HEK293 (cell line): ENCODE data around the gene NDUFS8.

Experiments
- BCL11B ChIP-seq: fragments of 450-650 bp; formaldehyde crosslinking; IDR thresholded peaks from 2 replicates; pipeline ENCODE4 v1.5.1; 2016; ENCODE audit warnings: low read depth, missing biosample characterization, missing genetic modification characterization
- HOXC10 ChIP-seq: sonication (generic); formaldehyde crosslinking; IDR thresholded peaks from 2 replicates; pipeline ENCODE4 v1.8.1; 2023; ENCODE audit warnings: mild to moderate bottlenecking, missing genetic modification reagents
- KLF10 ChIP-seq: fragments of 450-650 bp; IDR thresholded peaks from 2 replicates; pipeline ENCODE4 v1.5.1; 2018; ENCODE audit warnings: missing biosample characterization, mild to moderate bottlenecking, missing genetic modification characterization
- OSR2 ChIP-seq: fragments of 450-650 bp; formaldehyde crosslinking; IDR thresholded peaks from 2 replicates; pipeline ENCODE4 v1.5.1; 2016; ENCODE audit warnings: missing biosample characterization, missing genetic modification characterization
- RBAK ChIP-seq: fragments of 450-650 bp; formaldehyde crosslinking; IDR thresholded peaks from 2 replicates; pipeline ENCODE4 v1.5.1; 2016; ENCODE audit warnings: missing biosample characterization, missing genetic modification characterization
- REPIN1 ChIP-seq: fragments of 450-650 bp; formaldehyde crosslinking; IDR thresholded peaks from 2 replicates; pipeline ENCODE4 v1.5.1; 2017; ENCODE audit warnings: missing biosample characterization, missing genetic modification characterization, low read depth
- ZBTB21 ChIP-seq: fragments of 450-650 bp; formaldehyde crosslinking; IDR thresholded peaks from 2 replicates; pipeline ENCODE4 v1.5.1; 2017; ENCODE audit warnings: missing biosample characterization, missing genetic modification characterization
- ZBTB8A ChIP-seq: fragments of 450-650 bp; formaldehyde crosslinking; IDR thresholded peaks from 2 replicates; pipeline ENCODE4 v1.5.1; 2016; ENCODE audit warnings: missing biosample characterization, missing genetic modification characterization
- ZEB2 ChIP-seq: fragments of 450-650 bp; formaldehyde crosslinking; IDR thresholded peaks from 2 replicates; pipeline ENCODE4 v1.5.1; 2016; ENCODE audit warnings: missing biosample characterization, missing genetic modification characterization
- ZNF112 ChIP-seq: fragments of 450-650 bp; formaldehyde crosslinking; IDR thresholded peaks from 2 replicates; pipeline ENCODE4 v1.5.0; 2017; ENCODE audit warnings: missing biosample characterization, missing genetic modification characterization
- ZNF138 ChIP-seq: fragments of 450-650 bp; formaldehyde crosslinking; IDR thresholded peaks from 2 replicates; pipeline ENCODE4 v1.5.1; 2016; ENCODE audit warnings: missing biosample characterization, missing genetic modification characterization, borderline replicate concordance
- ZNF157 ChIP-seq: fragments of 450-650 bp; formaldehyde crosslinking; IDR thresholded peaks from 2 replicates; pipeline ENCODE4 v1.5.1; 2016; ENCODE audit warnings: missing biosample characterization, missing genetic modification characterization
- ZNF214 ChIP-seq: fragments of 450-650 bp; formaldehyde crosslinking; IDR thresholded peaks from 2 replicates; pipeline ENCODE4 v1.5.1; 2017; ENCODE audit warnings: missing biosample characterization, mild to moderate bottlenecking, missing genetic modification characterization, borderline replicate concordance
- ZNF24 ChIP-seq: fragments of 450-650 bp; formaldehyde crosslinking; IDR thresholded peaks from 2 replicates; pipeline ENCODE4 v1.5.1; 2016; ENCODE audit warnings: missing biosample characterization, missing genetic modification characterization
- ZNF366 ChIP-seq: fragments of 450-650 bp; formaldehyde crosslinking; conservative IDR thresholded peaks from 2 replicates; pipeline ENCODE4 v1.5.1; 2016; ENCODE audit warnings: missing biosample characterization, missing genetic modification characterization
- ZNF510 ChIP-seq: fragments of 450-650 bp; formaldehyde crosslinking; IDR thresholded peaks from 2 replicates; pipeline ENCODE4 v1.5.1; 2018; ENCODE audit warnings: mild to moderate bottlenecking, missing genetic modification characterization, missing biosample characterization; ENCODE audit not compliant: insufficient replicate concordance
- ZNF558 ChIP-seq: fragments of 450-650 bp; formaldehyde crosslinking; IDR thresholded peaks from 2 replicates; pipeline ENCODE4 v1.5.1; 2016; ENCODE audit warnings: missing biosample characterization, missing genetic modification characterization
- ZNF596 ChIP-seq: fragments of 450-650 bp; IDR thresholded peaks from 2 replicates; pipeline ENCODE4 v1.5.0; 2018; ENCODE audit warnings: missing biosample characterization, mild to moderate bottlenecking, missing genetic modification characterization, moderate library complexity
- ZNF610 ChIP-seq: fragments of 450-650 bp; formaldehyde crosslinking; IDR thresholded peaks from 2 replicates; pipeline ENCODE4 v1.5.1; 2016; ENCODE audit warnings: missing biosample characterization, missing genetic modification characterization, borderline replicate concordance
- ZNF707 ChIP-seq: fragments of 450-650 bp; formaldehyde crosslinking; IDR thresholded peaks from 2 replicates; pipeline ENCODE4 v1.5.1; 2016; ENCODE audit warnings: missing biosample characterization, missing genetic modification characterization
- ZNF843 ChIP-seq: fragments of 450-650 bp; formaldehyde crosslinking; IDR thresholded peaks from 2 replicates; pipeline ENCODE4 v1.5.1; 2016; ENCODE audit warnings: missing biosample characterization, missing genetic modification characterization
- ZSCAN30 ChIP-seq: fragments of 450-650 bp; IDR thresholded peaks from 2 replicates; pipeline ENCODE4 v1.5.1; 2018; ENCODE audit warnings: missing biosample characterization, mild to moderate bottlenecking, missing genetic modification characterization, moderate library complexity
- TF ChIP-seq, protein P1 (sequence below): fragments of 450-650 bp; formaldehyde crosslinking; IDR thresholded peaks from 2 replicates; pipeline ENCODE4 v1.5.1; 2016; ENCODE audit warnings: missing biosample characterization, missing genetic modification characterization
- TF ChIP-seq, protein P2 (sequence below): fragments of 450-650 bp; formaldehyde crosslinking; IDR thresholded peaks from 2 replicates; pipeline ENCODE4 v1.5.1; 2016; ENCODE audit warnings: missing biosample characterization, missing genetic modification characterization
- TF ChIP-seq, protein P3 (sequence below): fragments of 450-650 bp; formaldehyde crosslinking; IDR thresholded peaks from 2 replicates; pipeline ENCODE4 v1.5.1; 2016; ENCODE audit warnings: missing biosample characterization, missing genetic modification characterization
- TF ChIP-seq, protein P4 (sequence below): fragments of 450-650 bp; formaldehyde crosslinking; IDR thresholded peaks from 2 replicates; pipeline ENCODE4 v1.5.1; 2016; ENCODE audit warnings: missing biosample characterization, missing genetic modification characterization
- TF ChIP-seq, protein P5 (sequence below): fragments of 450-650 bp; formaldehyde crosslinking; IDR thresholded peaks from 2 replicates; pipeline ENCODE4; 2016; ENCODE audit warnings: missing biosample characterization, missing genetic modification characterization
- TF ChIP-seq, protein P6 (sequence below): fragments of 450-650 bp; formaldehyde crosslinking; IDR thresholded peaks from 2 replicates; pipeline ENCODE4 v1.5.1; 2016; ENCODE audit warnings: missing biosample characterization, missing genetic modification characterization

Gene NDUFS8

DNA sequence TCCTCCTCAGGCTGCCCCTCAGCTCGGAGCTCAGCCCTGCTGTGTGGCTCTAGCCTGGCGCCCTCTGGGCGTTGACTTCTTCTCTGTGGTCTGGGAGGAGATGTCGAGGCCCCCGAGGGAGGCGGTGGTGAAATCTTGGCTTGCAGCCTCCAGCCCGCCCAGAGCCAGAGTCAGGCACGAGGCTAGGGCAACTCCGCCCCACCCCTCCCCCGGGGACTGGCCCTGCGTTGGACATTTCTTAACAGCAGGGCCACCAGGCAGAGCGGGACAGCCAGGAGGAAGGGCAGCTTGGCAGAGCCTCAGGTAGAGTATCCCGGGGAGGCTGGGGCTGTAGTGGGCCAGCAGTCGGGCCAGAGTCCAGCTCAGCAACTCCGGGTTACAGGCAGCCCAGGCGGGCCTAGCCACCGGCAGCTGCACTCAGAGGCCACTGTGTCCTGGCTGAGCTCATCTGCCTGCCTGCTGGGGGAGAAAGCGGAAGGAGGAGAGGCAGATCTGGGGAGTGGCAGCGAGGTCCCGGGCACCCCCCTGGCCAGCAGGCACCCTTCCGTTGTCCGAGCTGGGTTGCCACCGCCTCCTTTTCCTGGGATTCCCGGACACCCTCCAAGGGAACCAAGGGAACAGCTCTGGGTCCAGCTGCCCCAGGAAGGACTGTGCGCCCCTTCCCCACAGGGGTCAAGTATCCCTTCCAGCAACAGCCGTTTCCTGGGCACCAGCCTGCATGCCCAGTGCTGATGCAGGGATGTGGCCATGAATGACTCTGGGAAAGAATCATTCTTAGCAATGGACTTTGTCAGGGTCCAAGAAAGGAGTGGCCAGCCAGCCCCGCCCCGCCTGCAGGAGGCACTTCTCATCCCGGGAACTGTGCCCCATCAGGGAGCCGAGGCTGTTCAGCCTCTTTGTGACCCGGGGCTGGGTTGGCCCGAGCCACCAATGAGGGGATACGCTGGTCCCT lies 20.1 kb upstream of the NDUFS8 start, which contains the start of gene ALDH3B1 (continued):
- TF ChIP-seq, protein P1, sequence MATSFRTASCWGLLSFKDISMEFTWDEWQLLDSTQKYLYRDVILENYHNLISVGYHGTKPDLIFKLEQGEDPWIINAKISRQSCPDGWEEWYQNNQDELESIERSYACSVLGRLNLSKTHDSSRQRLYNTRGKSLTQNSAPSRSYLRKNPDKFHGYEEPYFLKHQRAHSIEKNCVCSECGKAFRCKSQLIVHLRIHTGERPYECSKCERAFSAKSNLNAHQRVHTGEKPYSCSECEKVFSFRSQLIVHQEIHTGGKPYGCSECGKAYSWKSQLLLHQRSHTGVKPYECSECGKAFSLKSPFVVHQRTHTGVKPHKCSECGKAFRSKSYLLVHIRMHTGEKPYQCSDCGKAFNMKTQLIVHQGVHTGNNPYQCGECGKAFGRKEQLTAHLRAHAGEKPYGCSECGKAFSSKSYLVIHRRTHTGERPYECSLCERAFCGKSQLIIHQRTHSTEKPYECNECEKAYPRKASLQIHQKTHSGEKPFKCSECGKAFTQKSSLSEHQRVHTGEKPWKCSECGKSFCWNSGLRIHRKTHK (tag by site-specific recombination) = no peak
- TF ChIP-seq ZNF843 = no peak
- TF ChIP-seq, protein P2, sequence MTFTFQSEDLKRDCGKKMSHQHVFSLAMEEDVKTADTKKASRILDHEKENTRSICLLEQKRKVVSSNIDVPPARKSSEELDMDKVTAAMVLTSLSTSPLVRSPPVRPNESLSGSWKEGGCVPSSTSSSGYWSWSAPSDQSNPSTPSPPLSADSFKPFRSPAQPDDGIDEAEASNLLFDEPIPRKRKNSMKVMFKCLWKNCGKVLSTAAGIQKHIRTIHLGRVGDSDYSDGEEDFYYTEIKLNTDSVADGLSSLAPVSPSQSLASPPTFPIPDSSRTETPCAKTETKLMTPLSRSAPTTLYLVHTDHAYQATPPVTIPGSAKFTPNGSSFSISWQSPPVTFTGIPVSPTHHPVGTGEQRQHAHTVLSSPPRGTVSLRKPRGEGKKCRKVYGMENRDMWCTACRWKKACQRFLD = no peak
- no peak for TF ChIP-seq ZBTB21
- no peak for TF ChIP-seq ZEB2 (tag by site-specific recombination)
- no peak for TF ChIP-seq RBAK
- no peak for TF ChIP-seq ZNF157
- no peak for TF ChIP-seq ZNF610
- TF ChIP-seq, protein P3, sequence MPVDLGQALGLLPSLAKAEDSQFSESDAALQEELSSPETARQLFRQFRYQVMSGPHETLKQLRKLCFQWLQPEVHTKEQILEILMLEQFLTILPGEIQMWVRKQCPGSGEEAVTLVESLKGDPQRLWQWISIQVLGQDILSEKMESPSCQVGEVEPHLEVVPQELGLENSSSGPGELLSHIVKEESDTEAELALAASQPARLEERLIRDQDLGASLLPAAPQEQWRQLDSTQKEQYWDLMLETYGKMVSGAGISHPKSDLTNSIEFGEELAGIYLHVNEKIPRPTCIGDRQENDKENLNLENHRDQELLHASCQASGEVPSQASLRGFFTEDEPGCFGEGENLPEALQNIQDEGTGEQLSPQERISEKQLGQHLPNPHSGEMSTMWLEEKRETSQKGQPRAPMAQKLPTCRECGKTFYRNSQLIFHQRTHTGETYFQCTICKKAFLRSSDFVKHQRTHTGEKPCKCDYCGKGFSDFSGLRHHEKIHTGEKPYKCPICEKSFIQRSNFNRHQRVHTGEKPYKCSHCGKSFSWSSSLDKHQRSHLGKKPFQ (tag by site-specific recombination) = no peak
- no peak for TF ChIP-seq ZSCAN30
- TF ChIP-seq BCL11B = no peak
- no peak for TF ChIP-seq ZNF510 (tag by site-specific recombination)
- TF ChIP-seq ZNF366 (tag by site-specific recombination) = no peak
- TF ChIP-seq KLF10 = no peak
- no peak for TF ChIP-seq ZNF138 (tag by site-specific recombination)
- no peak for TF ChIP-seq REPIN1
- TF ChIP-seq HOXC10 = no peak
- TF ChIP-seq ZNF596 (tag by site-specific recombination) = no peak
- TF ChIP-seq, protein P4, sequence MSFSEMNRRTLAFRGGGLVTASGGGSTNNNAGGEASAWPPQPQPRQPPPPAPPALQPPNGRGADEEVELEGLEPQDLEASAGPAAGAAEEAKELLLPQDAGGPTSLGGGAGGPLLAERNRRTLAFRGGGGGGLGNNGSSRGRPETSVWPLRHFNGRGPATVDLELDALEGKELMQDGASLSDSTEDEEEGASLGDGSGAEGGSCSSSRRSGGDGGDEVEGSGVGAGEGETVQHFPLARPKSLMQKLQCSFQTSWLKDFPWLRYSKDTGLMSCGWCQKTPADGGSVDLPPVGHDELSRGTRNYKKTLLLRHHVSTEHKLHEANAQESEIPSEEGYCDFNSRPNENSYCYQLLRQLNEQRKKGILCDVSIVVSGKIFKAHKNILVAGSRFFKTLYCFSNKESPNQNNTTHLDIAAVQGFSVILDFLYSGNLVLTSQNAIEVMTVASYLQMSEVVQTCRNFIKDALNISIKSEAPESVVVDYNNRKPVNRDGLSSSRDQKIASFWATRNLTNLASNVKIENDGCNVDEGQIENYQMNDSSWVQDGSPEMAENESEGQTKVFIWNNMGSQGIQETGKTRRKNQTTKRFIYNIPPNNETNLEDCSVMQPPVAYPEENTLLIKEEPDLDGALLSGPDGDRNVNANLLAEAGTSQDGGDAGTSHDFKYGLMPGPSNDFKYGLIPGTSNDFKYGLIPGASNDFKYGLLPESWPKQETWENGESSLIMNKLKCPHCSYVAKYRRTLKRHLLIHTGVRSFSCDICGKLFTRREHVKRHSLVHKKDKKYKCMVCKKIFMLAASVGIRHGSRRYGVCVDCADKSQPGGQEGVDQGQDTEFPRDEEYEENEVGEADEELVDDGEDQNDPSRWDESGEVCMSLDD (tag by site-specific recombination) = no peak
- TF ChIP-seq, protein P5, sequence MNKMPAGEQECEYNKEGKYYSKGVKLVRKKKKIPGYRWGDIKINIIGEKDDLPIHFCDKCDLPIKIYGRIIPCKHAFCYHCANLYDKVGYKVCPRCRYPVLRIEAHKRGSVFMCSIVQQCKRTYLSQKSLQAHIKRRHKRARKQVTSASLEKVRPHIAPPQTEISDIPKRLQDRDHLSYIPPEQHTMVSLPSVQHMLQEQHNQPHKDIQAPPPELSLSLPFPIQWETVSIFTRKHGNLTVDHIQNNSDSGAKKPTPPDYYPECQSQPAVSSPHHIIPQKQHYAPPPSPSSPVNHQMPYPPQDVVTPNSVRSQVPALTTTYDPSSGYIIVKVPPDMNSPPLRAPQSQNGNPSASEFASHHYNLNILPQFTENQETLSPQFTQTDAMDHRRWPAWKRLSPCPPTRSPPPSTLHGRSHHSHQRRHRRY (tag by site-specific recombination) = no peak
- no peak for TF ChIP-seq ZNF214 (tag by site-specific recombination)
- TF ChIP-seq ZNF558 (tag by site-specific recombination) = no peak
- TF ChIP-seq ZBTB8A (tag by site-specific recombination) = peak; percentile 44; the same call in 1 of the 2 replicates
- TF ChIP-seq ZNF24 = no peak
- no peak for TF ChIP-seq ZNF112 (tag by site-specific recombination)
- TF ChIP-seq, protein P6, sequence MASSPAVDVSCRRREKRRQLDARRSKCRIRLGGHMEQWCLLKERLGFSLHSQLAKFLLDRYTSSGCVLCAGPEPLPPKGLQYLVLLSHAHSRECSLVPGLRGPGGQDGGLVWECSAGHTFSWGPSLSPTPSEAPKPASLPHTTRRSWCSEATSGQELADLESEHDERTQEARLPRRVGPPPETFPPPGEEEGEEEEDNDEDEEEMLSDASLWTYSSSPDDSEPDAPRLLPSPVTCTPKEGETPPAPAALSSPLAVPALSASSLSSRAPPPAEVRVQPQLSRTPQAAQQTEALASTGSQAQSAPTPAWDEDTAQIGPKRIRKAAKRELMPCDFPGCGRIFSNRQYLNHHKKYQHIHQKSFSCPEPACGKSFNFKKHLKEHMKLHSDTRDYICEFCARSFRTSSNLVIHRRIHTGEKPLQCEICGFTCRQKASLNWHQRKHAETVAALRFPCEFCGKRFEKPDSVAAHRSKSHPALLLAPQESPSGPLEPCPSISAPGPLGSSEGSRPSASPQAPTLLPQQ = no peak
- no peak for TF ChIP-seq ZNF707 (tag by site-specific recombination)
- TF ChIP-seq OSR2 (tag by site-specific recombination) = no peak
